ENCODE measurements around the gene UBE2R2.

The UBE2R2 gene

GRCh38 chr9:33881635-33882034 lies 64.7 kb downstream of the UBE2R2 start:
- FAIRE-seq (no peak), DNase-seq (ENCODE audit: insufficient read length) (no peak)
- TF ChIP-seq TAF1 (IDR thresholded peaks at IDR 0.05; ENCODE audit: borderline replicate concordance, low read depth, low read length) (no peak), POLR2AphosphoS5 (IDR thresholded peaks at IDR 0.05; ENCODE audit: low read depth, low read length) (no peak), POLR2A (IDR thresholded peaks at IDR 0.05; ENCODE audit: low read depth, low read length) (no peak)

DNA sequence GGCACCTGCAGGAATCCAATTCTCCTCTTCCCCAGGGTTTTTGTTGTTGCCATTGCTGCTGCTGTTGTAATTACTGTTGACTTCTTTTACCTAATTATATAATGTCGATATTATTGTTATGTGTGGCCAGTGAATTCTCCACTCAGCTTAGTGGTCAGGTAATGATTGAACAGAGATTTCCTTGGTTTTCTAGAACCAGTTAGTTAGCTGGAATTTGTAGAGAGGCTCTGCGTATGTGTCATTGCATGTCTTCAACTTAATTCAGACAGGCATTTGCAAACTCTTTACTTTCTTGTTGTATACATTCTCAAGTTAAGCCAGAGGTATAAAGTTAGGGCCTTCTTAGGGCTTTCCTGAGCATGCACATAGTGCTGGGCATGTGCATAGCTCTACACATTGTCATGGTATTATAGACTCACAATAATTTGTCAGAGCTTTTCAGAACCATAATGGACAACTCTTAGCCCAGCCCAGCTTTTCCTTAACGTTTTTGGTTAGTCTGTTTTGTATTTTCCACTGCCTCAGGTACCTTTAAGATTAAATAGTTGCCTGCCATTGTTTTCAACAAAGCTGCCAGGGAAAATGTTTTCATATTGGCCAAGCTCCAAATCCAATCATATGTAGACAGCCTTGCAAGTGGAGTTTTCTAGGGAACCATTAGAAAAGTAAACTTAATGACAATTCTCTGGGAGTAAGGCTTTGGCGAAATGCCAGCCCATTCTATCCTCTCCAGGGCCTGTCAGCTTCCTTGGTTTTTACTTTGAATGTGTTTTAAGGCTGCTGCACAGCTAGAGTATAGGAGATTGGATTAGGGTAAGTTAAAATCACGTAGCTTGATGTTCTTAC lies 68.1 kb downstream of the UBE2R2 start:
- FAIRE-seq: no peak
- no peak for TF ChIP-seq POLR2A (IDR thresholded peaks at IDR 0.05; ENCODE audit: low read depth, low read length)
- TF ChIP-seq POLR2AphosphoS5 (IDR thresholded peaks at IDR 0.05; ENCODE audit: low read depth, low read length): no peak
- TF ChIP-seq TAF1 (IDR thresholded peaks at IDR 0.05; ENCODE audit: borderline replicate concordance, low read depth, low read length): no peak
- DNase-seq (ENCODE audit: insufficient read length): no peak

- FAIRE-seq (no peak), DNase-seq (ENCODE audit: insufficient read length) (no peak)
- TF ChIP-seq POLR2A (IDR thresholded peaks at IDR 0.05; ENCODE audit: low read depth, low read length) (no peak), TAF1 (IDR thresholded peaks at IDR 0.05; ENCODE audit: borderline replicate concordance, low read depth, low read length) (no peak), POLR2AphosphoS5 (IDR thresholded peaks at IDR 0.05; ENCODE audit: low read depth, low read length) (no peak)
These were observed 69.0 kb downstream of the UBE2R2 start for GRCh38 chr9:33885948-33886347.

- FAIRE-seq (no peak), DNase-seq (ENCODE audit: insufficient read length) (no peak)
- no peak for TF ChIP-seq POLR2AphosphoS5 (IDR thresholded peaks at IDR 0.05; ENCODE audit: low read depth, low read length)
- TF ChIP-seq POLR2A (IDR thresholded peaks at IDR 0.05; ENCODE audit: low read depth, low read length): no peak
- no peak for TF ChIP-seq TAF1 (IDR thresholded peaks at IDR 0.05; ENCODE audit: borderline replicate concordance, low read depth, low read length)
These were observed 76.9 kb downstream of the UBE2R2 start for GRCh38 chr9:33893861-33894260.

- DNase-seq (ENCODE audit: insufficient read length) (no peak), FAIRE-seq (no peak)
- no peak for TF ChIP-seq POLR2AphosphoS5 (IDR thresholded peaks at IDR 0.05; ENCODE audit: low read depth, low read length)
- no peak for TF ChIP-seq POLR2A (IDR thresholded peaks at IDR 0.05; ENCODE audit: low read depth, low read length)
- no peak for TF ChIP-seq TAF1 (IDR thresholded peaks at IDR 0.05; ENCODE audit: borderline replicate concordance, low read depth, low read length)
These were observed 77.4 kb downstream of the UBE2R2 start for GRCh38 chr9:33894316-33894715.

GRCh38 chr9:33903157-33903780 lies 86.3 kb downstream of the UBE2R2 start:
- no peak for DNase-seq (ENCODE audit: insufficient read length)
- TF ChIP-seq POLR2A (IDR thresholded peaks at IDR 0.05; ENCODE audit: low read depth, low read length): no peak
- TF ChIP-seq POLR2AphosphoS5 (IDR thresholded peaks at IDR 0.05; ENCODE audit: low read depth, low read length): no peak
- TF ChIP-seq TAF1 (IDR thresholded peaks at IDR 0.05; ENCODE audit: borderline replicate concordance, low read depth, low read length): no peak
- no peak for FAIRE-seq

- DNase-seq (ENCODE audit: insufficient read length) (no peak), FAIRE-seq (no peak)
- TF ChIP-seq POLR2AphosphoS5 (IDR thresholded peaks at IDR 0.05; ENCODE audit: low read depth, low read length) (no peak), TAF1 (IDR thresholded peaks at IDR 0.05; ENCODE audit: borderline replicate concordance, low read depth, low read length) (no peak), POLR2A (IDR thresholded peaks at IDR 0.05; ENCODE audit: low read depth, low read length) (no peak)
These were observed 88.2 kb downstream of the UBE2R2 start for GRCh38 chr9:33905137-33905536.

- FAIRE-seq: no peak
- TF ChIP-seq POLR2A (IDR thresholded peaks at IDR 0.05; ENCODE audit: low read depth, low read length): no peak
- no peak for TF ChIP-seq POLR2AphosphoS5 (IDR thresholded peaks at IDR 0.05; ENCODE audit: low read depth, low read length)
- no peak for TF ChIP-seq TAF1 (IDR thresholded peaks at IDR 0.05; ENCODE audit: borderline replicate concordance, low read depth, low read length)
These were observed 89.8 kb downstream of the UBE2R2 start for GRCh38 chr9:33906769-33907168.

DNA sequence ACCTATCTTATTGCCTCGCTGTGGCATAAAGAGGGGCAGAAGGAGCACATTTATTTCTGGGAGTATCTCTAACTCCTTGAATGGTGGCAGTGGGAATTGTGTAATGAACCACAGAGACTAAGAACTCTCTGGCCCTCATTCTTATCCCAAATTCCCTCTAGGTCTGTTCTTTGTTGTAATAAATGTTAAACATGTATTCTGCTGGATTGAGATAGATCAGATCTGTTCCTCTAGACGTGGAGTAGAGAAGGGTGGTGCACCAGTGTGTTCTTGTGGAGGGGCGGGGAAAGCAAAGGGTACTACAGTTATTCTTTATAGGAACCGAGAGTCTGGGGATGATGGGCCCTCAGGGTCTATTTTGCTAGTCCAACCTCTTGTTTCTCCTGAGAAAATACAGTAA lies 90.4 kb downstream of the UBE2R2 start:
- FAIRE-seq (no peak), DNase-seq (ENCODE audit: insufficient read length) (no peak)
- no peak for TF ChIP-seq POLR2AphosphoS5 (IDR thresholded peaks at IDR 0.05; ENCODE audit: low read depth, low read length)
- no peak for TF ChIP-seq TAF1 (IDR thresholded peaks at IDR 0.05; ENCODE audit: borderline replicate concordance, low read depth, low read length)
- TF ChIP-seq POLR2A (IDR thresholded peaks at IDR 0.05; ENCODE audit: low read depth, low read length): no peak

More at GRCh38 chr9:33906769-33907168, 89.8 kb downstream of the UBE2R2 start:
- DNase-seq (ENCODE audit: insufficient read length): no peak

GRCh38 chr9:33908114-33908513 lies 91.2 kb downstream of the UBE2R2 start:
- FAIRE-seq (no peak), DNase-seq (ENCODE audit: insufficient read length) (no peak)
- TF ChIP-seq TAF1 (IDR thresholded peaks at IDR 0.05; ENCODE audit: borderline replicate concordance, low read depth, low read length): no peak
- no peak for TF ChIP-seq POLR2A (IDR thresholded peaks at IDR 0.05; ENCODE audit: low read depth, low read length)
- TF ChIP-seq POLR2AphosphoS5 (IDR thresholded peaks at IDR 0.05; ENCODE audit: low read depth, low read length): no peak

GRCh38 chr9:33908749-33909148 lies 91.8 kb downstream of the UBE2R2 start:
- DNase-seq (ENCODE audit: insufficient read length): no peak
- TF ChIP-seq POLR2AphosphoS5 (IDR thresholded peaks at IDR 0.05; ENCODE audit: low read depth, low read length) (no peak), TAF1 (IDR thresholded peaks at IDR 0.05; ENCODE audit: borderline replicate concordance, low read depth, low read length) (no peak), POLR2A (IDR thresholded peaks at IDR 0.05; ENCODE audit: low read depth, low read length) (no peak)
- FAIRE-seq: no peak

DNA sequence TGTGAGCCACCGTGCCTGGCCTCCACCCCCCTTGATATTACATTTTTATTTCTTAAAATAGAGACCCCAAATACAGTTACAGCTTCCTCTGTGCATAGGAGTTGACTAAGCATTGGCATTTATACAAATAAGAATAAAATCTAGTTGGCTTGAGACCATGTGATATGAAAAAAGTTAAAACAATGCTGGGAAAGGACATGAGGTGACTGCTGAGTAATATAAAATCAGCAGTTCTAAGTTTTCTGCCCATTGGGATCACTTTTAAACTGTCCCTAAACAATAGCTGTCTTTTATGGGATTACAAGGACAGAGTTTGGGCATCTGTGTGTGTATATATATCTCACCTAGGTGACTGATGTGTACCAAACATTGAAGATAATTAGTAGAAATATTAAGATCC lies 96.6 kb downstream of the UBE2R2 start:
- FAIRE-seq (no peak), DNase-seq (ENCODE audit: insufficient read length) (no peak)
- TF ChIP-seq POLR2AphosphoS5 (IDR thresholded peaks at IDR 0.05; ENCODE audit: low read depth, low read length): no peak
- TF ChIP-seq TAF1 (IDR thresholded peaks at IDR 0.05; ENCODE audit: borderline replicate concordance, low read depth, low read length): no peak
- no peak for TF ChIP-seq POLR2A (IDR thresholded peaks at IDR 0.05; ENCODE audit: low read depth, low read length)
